GM18868 (cell line): Measurements from ENCODE around the gene TAC3.
"Not testable (repeated sequence)": the region's sequence is repeated elsewhere in the genome, so short reads cannot be mapped to it uniquely, and the experiment has no call there.

Experiments
- ATAC-seq: cut with Tn5 transposase; IDR thresholded peaks from one replicate; pipeline ENCODE4 v1.9.1; 2021; ENCODE audit warnings: mild to moderate bottlenecking, moderate library complexity; ENCODE audit not compliant: unreplicated experiment

The TAC3 gene

GRCh38 chr12:57039016-57039798 is 22.9 kb upstream of the TAC3 start:
- ATAC-seq = no peak

GRCh38 chr12:57037264-57037663 is 20.9 kb upstream of the TAC3 start:
- ATAC-seq = no peak

GRCh38 chr12:57033431-57033830 is 17.1 kb upstream of the TAC3 start:
- ATAC-seq = no peak

- ATAC-seq = no peak
These were observed 15.5 kb upstream of the TAC3 start for GRCh38 chr12:57031789-57032188.

GRCh38 chr12:57031138-57031725 is 14.9 kb upstream of the TAC3 start:
- ATAC-seq = peak; percentile 70

GRCh38 chr12:57029457-57029856 is 13.1 kb upstream of the TAC3 start:
- no peak for ATAC-seq

- no peak for ATAC-seq
These were observed 11.4 kb upstream of the TAC3 start for GRCh38 chr12:57027805-57028153.

- no peak for ATAC-seq
These were observed 10.9 kb upstream of the TAC3 start for GRCh38 chr12:57027011-57027804.

- ATAC-seq = no peak
These were observed 8.9 kb upstream of the TAC3 start for GRCh38 chr12:57025196-57025595.

- not testable (repeated sequence) for ATAC-seq
These were observed 6.0 kb upstream of the TAC3 start for GRCh38 chr12:57022324-57022723.

- no peak for ATAC-seq
These were observed 3.8 kb upstream of the TAC3 start for GRCh38 chr12:57019983-57020719.

- ATAC-seq = no peak
These were observed 2.6 kb upstream of the TAC3 start for GRCh38 chr12:57018906-57019305.

- not testable (repeated sequence) for ATAC-seq
These were observed 2.0 kb upstream of the TAC3 start for GRCh38 chr12:57018353-57018752.

GRCh38 chr12:57012600-57013465 is 3.5 kb downstream of the TAC3 start:
- peak; percentile 78 for ATAC-seq

GRCh38 chr12:57011438-57012424 is 4.6 kb downstream of the TAC3 start:
- ATAC-seq = peak; percentile 49

- ATAC-seq = no peak
These were observed 5.6 kb downstream of the TAC3 start for GRCh38 chr12:57010627-57011247.

- ATAC-seq = no peak
These were observed 6.2 kb downstream of the TAC3 start for GRCh38 chr12:57009949-57010626.

- no peak for ATAC-seq
These were observed 8.2 kb downstream of the TAC3 start for GRCh38 chr12:57008178-57008577.
